Measurements from ENCODE around the gene GMPPA. TPM values are rescaled to one million over a fixed set of nuclear protein-coding genes. Genes with fewer than 3 reads are reported as not detected.

Gene GMPPA
- total and polyA plus RNA-seq, 2 experiments from 2014 or later = 67.8 to 76.5 TPM

GRCh38 chr2:219527472-219527871 is 28.8 kb downstream of the GMPPA start:
- H3K27me3 ChIP-seq = peaks cover 59% of the 10 kb centered on the region
- no peak overlapping the region for H3K4me2 ChIP-seq
- no peak for TF ChIP-seq CTCF (IDR thresholded peaks at IDR 0.05; ENCODE audit: poor library complexity)
- no peak for TF ChIP-seq EZH2phosphoT487 (IDR thresholded peaks at IDR 0.05; ENCODE audit: low read depth, severe bottlenecking, unreplicated experiment)
- no peak for TF ChIP-seq EZH2 (IDR thresholded peaks at IDR 0.05; ENCODE audit: borderline replicate concordance)
- H3K4me1 ChIP-seq (ENCODE audit: insufficient read depth) = peaks cover 10% of the 10 kb centered on the region
- no peak overlapping the region for H2AFZ ChIP-seq
- no peaks in the 10 kb centered on the region for H3K9me2 ChIP-seq (replicated peaks; ENCODE audit: insufficient read depth)
- H3K36me3 ChIP-seq (replicated peaks; ENCODE audit: insufficient read depth, low read depth) = no peaks in the 10 kb centered on the region
- H3K4me3 ChIP-seq = no peak overlapping the region
- no peaks in the 10 kb centered on the region for H3K79me2 ChIP-seq
- 74% methylated on average over 5 of the region's 5 CpGs for WGBS (ENCODE audit: low lambda C conversion rate, missing lambda C conversion rate)
- no peaks in the 10 kb centered on the region for H4K20me1 ChIP-seq (ENCODE audit: insufficient read depth, poor library complexity, severe bottlenecking)
- H3K9me3 ChIP-seq (ENCODE audit: low read depth) = no peaks in the 10 kb centered on the region
- no peak overlapping the region for H3K27ac ChIP-seq
- DNase-seq (ENCODE audit: low spot score) = no peak

GRCh38 chr2:219530048-219530963 is 31.6 kb downstream of the GMPPA start:
- Histone ChIP-seq H3K4me3 (no peak overlapping the region), H3K27ac (no peak overlapping the region), H3K9me2 (replicated peaks; ENCODE audit: insufficient read depth) (no peaks in the 10 kb centered on the region), H3K4me1 (ENCODE audit: insufficient read depth) (no peaks in the 10 kb centered on the region), H3K9me3 (ENCODE audit: low read depth) (no peaks in the 10 kb centered on the region), H3K27me3 (peaks cover 35% of the 10 kb centered on the region), H2AFZ (no peak overlapping the region), H4K20me1 (ENCODE audit: insufficient read depth, poor library complexity, severe bottlenecking) (no peaks in the 10 kb centered on the region), H3K4me2 (peak overlapping the region; percentile 71), H3K79me2 (no peaks in the 10 kb centered on the region), H3K36me3 (replicated peaks; ENCODE audit: insufficient read depth, low read depth) (no peaks in the 10 kb centered on the region)
- peak; percentile 95 for DNase-seq (ENCODE audit: low spot score)
- TF ChIP-seq EZH2phosphoT487 (IDR thresholded peaks at IDR 0.05; ENCODE audit: low read depth, severe bottlenecking, unreplicated experiment) (no peak), CTCF (IDR thresholded peaks at IDR 0.05; ENCODE audit: poor library complexity) (peak; percentile 97)
- 20% methylated on average over 21 of the region's 21 CpGs for WGBS (ENCODE audit: low lambda C conversion rate, missing lambda C conversion rate)

- Histone ChIP-seq H3K27ac (no peak overlapping the region), H3K4me3 (no peak overlapping the region), H2AFZ (no peak overlapping the region), H3K36me3 (replicated peaks; ENCODE audit: insufficient read depth, low read depth) (no peaks in the 10 kb centered on the region), H3K9me2 (replicated peaks; ENCODE audit: insufficient read depth) (no peaks in the 10 kb centered on the region), H3K27me3 (peaks cover 29% of the 10 kb centered on the region), H3K4me1 (ENCODE audit: insufficient read depth) (no peaks in the 10 kb centered on the region), H3K4me2 (no peak overlapping the region), H3K9me3 (ENCODE audit: low read depth) (no peaks in the 10 kb centered on the region), H3K79me2 (no peaks in the 10 kb centered on the region), H4K20me1 (ENCODE audit: insufficient read depth, poor library complexity, severe bottlenecking) (no peaks in the 10 kb centered on the region)
- TF ChIP-seq EZH2phosphoT487 (IDR thresholded peaks at IDR 0.05; ENCODE audit: low read depth, severe bottlenecking, unreplicated experiment) (no peak), EZH2 (IDR thresholded peaks at IDR 0.05; ENCODE audit: borderline replicate concordance) (no peak), CTCF (IDR thresholded peaks at IDR 0.05; ENCODE audit: poor library complexity) (no peak)
- DNase-seq (ENCODE audit: low spot score) = no peak
- 85% methylated on average over 20 of the region's 20 CpGs for WGBS (ENCODE audit: low lambda C conversion rate, missing lambda C conversion rate)
These were observed 33.1 kb downstream of the GMPPA start for GRCh38 chr2:219531639-219532377.
